HG03175 (cell line): Measurements from ENCODE around the gene DGKD.
"Not testable (repeated sequence)": the region's sequence is repeated elsewhere in the genome, so short reads cannot be mapped to it uniquely, and the experiment has no call there.

Experiments used
- ATAC-seq: cut with Tn5 transposase; IDR thresholded peaks from one replicate; pipeline ENCODE4 v1.9.1; 2021; ENCODE audit warnings: mild to moderate bottlenecking, moderate library complexity; ENCODE audit not compliant: unreplicated experiment

The DGKD gene

GRCh38 chr2:233361297-233361696 is 7.0 kb downstream of the DGKD start:
- no peak for ATAC-seq

- no peak for ATAC-seq
These were observed 8.4 kb downstream of the DGKD start for GRCh38 chr2:233362742-233363141.

- peak; percentile 60 for ATAC-seq
These were observed 9.5 kb downstream of the DGKD start for GRCh38 chr2:233363744-233364235.

- no peak for ATAC-seq
These were observed 11.7 kb downstream of the DGKD start for GRCh38 chr2:233365861-233366520.

- ATAC-seq, result no peak
These were observed 13.3 kb downstream of the DGKD start for GRCh38 chr2:233367586-233367985.

- no peak for ATAC-seq
These were observed 14.5 kb downstream of the DGKD start for GRCh38 chr2:233368756-233369155.

- ATAC-seq, result no peak
These were observed 15.2 kb downstream of the DGKD start for GRCh38 chr2:233369462-233369861.

- ATAC-seq, result no peak
These were observed 15.8 kb downstream of the DGKD start for GRCh38 chr2:233369897-233370685.

GRCh38 chr2:233371641-233372040 is 17.3 kb downstream of the DGKD start:
- ATAC-seq, result no peak

GRCh38 chr2:233372855-233373254 is 18.6 kb downstream of the DGKD start:
- no peak for ATAC-seq

GRCh38 chr2:233373316-233373715 is 19.0 kb downstream of the DGKD start:
- ATAC-seq, result no peak

- ATAC-seq, result not testable (repeated sequence)
These were observed 20.5 kb downstream of the DGKD start for GRCh38 chr2:233374776-233375175.

- no peak for ATAC-seq
These were observed 21.4 kb downstream of the DGKD start for GRCh38 chr2:233375490-233376314.

GRCh38 chr2:233379034-233379433 is 24.7 kb downstream of the DGKD start:
- ATAC-seq, result no peak

- no peak for ATAC-seq
These were observed 25.1 kb downstream of the DGKD start for GRCh38 chr2:233379441-233379840.

- ATAC-seq, result peak; percentile 49
These were observed 26.0 kb downstream of the DGKD start for GRCh38 chr2:233380132-233380895.

- no peak for ATAC-seq
These were observed 26.8 kb downstream of the DGKD start for GRCh38 chr2:233380995-233381637.

- ATAC-seq, result no peak
These were observed 27.3 kb downstream of the DGKD start for GRCh38 chr2:233381638-233381995.

GRCh38 chr2:233384015-233384414 is 29.7 kb downstream of the DGKD start:
- no peak for ATAC-seq

GRCh38 chr2:233384811-233385488 is 30.7 kb downstream of the DGKD start:
- ATAC-seq, result no peak
